Measurements from ENCODE around the gene MEA1. TPM values are rescaled to one million over a fixed set of nuclear protein-coding genes. Genes with fewer than 3 reads are reported as not detected.

Gene MEA1
- total and polyA plus RNA-seq, 12 donors: 22.9 to 74.3 (median 28.9) TPM

- Histone ChIP-seq H3K27ac (peak overlapping the region in 4 of 10 donors; percentile 10 to 90 (median 84)), H3K9me3 (no peaks in the 10 kb centered on the region), H3K27me3 (no peaks in the 10 kb centered on the region), H3K36me3 (peaks cover 0 to 59% (median 27%) of the 10 kb centered on the region in 9 donors), H3K4me3 (peak overlapping the region in 1 of 10 donors; percentile 77), H3K4me1 (peaks cover 12 to 47% (median 43%) of the 10 kb centered on the region in 9 donors)
- intact Hi-C loops (cut with DNase I): loop anchor here in 4 of 10 donors (5.0 kb wide), 4 partner anchors 40 to 160 kb away; partner anchors contain the start of genes CUL7 (in 1 of the 4), KLC4 (in 1 of the 4), MRPL2 (in 1 of the 4) and SRF (in 1 of the 4)
- TF ChIP-seq CTCF (IDR thresholded peaks at IDR 0.05): no peak
- ATAC-seq: no peak
- WGBS, 2 donors: 76 to 84% methylated on average over 6 of the region's 6 CpGs
- DNase-seq: no peak
Measured at GRCh38 chr6:43012364-43012763, 1.4 kb downstream of the MEA1 start.

GRCh38 chr6:43011207-43011606 is 2.5 kb downstream of the MEA1 start:
- Histone ChIP-seq H3K4me1 (peaks cover 11 to 35% (median 31%) of the 10 kb centered on the region in 9 donors), H3K4me3 (no peak overlapping the region), H3K27ac (no peak overlapping the region), H3K27me3 (no peaks in the 10 kb centered on the region), H3K36me3 (peaks cover 0 to 66% (median 31%) of the 10 kb centered on the region in 9 donors), H3K9me3 (no peaks in the 10 kb centered on the region)
- DNase-seq (no peak), ATAC-seq (no peak)
- intact Hi-C loops (cut with DNase I): loop anchor here in 4 of 10 donors (5.0 kb wide), 4 partner anchors 41 to 161 kb away; partner anchors contain the start of genes CUL7 (in 1 of the 4), KLC4 (in 1 of the 4), MRPL2 (in 1 of the 4) and SRF (in 1 of the 4)
- no peak for TF ChIP-seq CTCF (IDR thresholded peaks at IDR 0.05)
- WGBS, 2 donors: 74 to 82% methylated on average over 6 of the region's 6 CpGs

- peak; percentile 22 to 61 (median 54) for TF ChIP-seq CTCF (IDR thresholded peaks at IDR 0.05)
- peak in 3 of 8 donors; percentile 19 to 31 (median 22) for ATAC-seq
- Histone ChIP-seq H3K27me3 (no peaks in the 10 kb centered on the region), H3K4me1 (peaks cover 2 to 18% (median 13%) of the 10 kb centered on the region in 9 donors), H3K36me3 (peaks cover 0 to 79% (median 37%) of the 10 kb centered on the region in 9 donors), H3K9me3 (no peaks in the 10 kb centered on the region), H3K4me3 (no peak overlapping the region), H3K27ac (no peak overlapping the region)
- 53 to 59% methylated on average over 6 of the region's 6 CpGs for WGBS, 2 donors
- intact Hi-C loops (cut with DNase I): loop anchor here in 9 of 10 donors (1.0 to 10.0 kb wide), 4 partner anchors 94 to 134 kb away; partner anchors contain the start of gene PTCRA (in 1 of the 9)
- peak; percentile 35 to 42 for DNase-seq
Measured at GRCh38 chr6:43009124-43009523, 4.6 kb downstream of the MEA1 start.

GRCh38 chr6:43007126-43007525 is 6.6 kb downstream of the MEA1 start:
- DNase-seq (no peak), ATAC-seq (no peak)
- no peak for TF ChIP-seq CTCF (IDR thresholded peaks at IDR 0.05)
- no peak overlapping the region for H3K4me3 ChIP-seq
- H3K4me1 ChIP-seq: peaks cover 0 to 4% (median under 1%) of the 10 kb centered on the region in 9 donors
- 92 to 94% methylated on average over 9 of the region's 9 CpGs for WGBS, 2 donors
- H3K27ac ChIP-seq: no peak overlapping the region
- intact Hi-C loops (cut with DNase I): loop anchor here in 5 of 10 donors (5.0 to 10.0 kb wide), 2 partner anchors 92 to 135 kb away; partner anchors contain the start of gene PTCRA (in 1 of the 5)
- H3K27me3 ChIP-seq: no peaks in the 10 kb centered on the region
- peaks cover 0 to 85% (median 37%) of the 10 kb centered on the region in 9 donors for H3K36me3 ChIP-seq
- H3K9me3 ChIP-seq: no peaks in the 10 kb centered on the region

Measured in heart right ventricle (tissue), 16 donors.